ENCODE data around the gene KCND3.

Gene KCND3

GRCh38 chr1:111737216-111738132, 252.0 kb downstream of the KCND3 start:
- no peak for DNase-seq

GRCh38 chr1:111736548-111737215, 252.8 kb downstream of the KCND3 start:
- no peak for DNase-seq

GRCh38 chr1:111735858-111736544, 253.5 kb downstream of the KCND3 start:
- DNase-seq = no peak

- no peak for DNase-seq
Measured at GRCh38 chr1:111735321-111735720, 254.1 kb downstream of the KCND3 start.

- no peak for DNase-seq
Measured at GRCh38 chr1:111734856-111735255, 254.6 kb downstream of the KCND3 start.

- DNase-seq = no peak
Measured at GRCh38 chr1:111734426-111734825, 255.0 kb downstream of the KCND3 start.

GRCh38 chr1:111733992-111734341, 255.5 kb downstream of the KCND3 start:
- DNase-seq = no peak

- peak; percentile 37 for DNase-seq
Measured at GRCh38 chr1:111733183-111733991, 256.1 kb downstream of the KCND3 start.

- DNase-seq = no peak
Measured at GRCh38 chr1:111732718-111733117, 256.8 kb downstream of the KCND3 start.

- no peak for DNase-seq
Measured at GRCh38 chr1:111731956-111732355, 257.5 kb downstream of the KCND3 start.

GRCh38 chr1:111730706-111731105, 258.8 kb downstream of the KCND3 start:
- DNase-seq = no peak

- no peak for DNase-seq
Measured at GRCh38 chr1:111729946-111730681, 259.4 kb downstream of the KCND3 start.

GRCh38 chr1:111729271-111729921, 260.1 kb downstream of the KCND3 start:
- DNase-seq = no peak

- DNase-seq = no peak
Measured at GRCh38 chr1:111727056-111727455, 262.4 kb downstream of the KCND3 start.

GRCh38 chr1:111725192-111725591, 264.3 kb downstream of the KCND3 start:
- no peak for DNase-seq

- no peak for DNase-seq
Measured at GRCh38 chr1:111723871-111724270, 265.6 kb downstream of the KCND3 start.

- no peak for DNase-seq
Measured at GRCh38 chr1:111723091-111723806, 266.2 kb downstream of the KCND3 start.

GRCh38 chr1:111720977-111721786, 268.3 kb downstream of the KCND3 start:
- DNase-seq = no peak
